Stimulated activated CD8-positive, alpha-beta memory T cell treated with anti-CD3 and anti-CD28 coated beads, Interleukin-15, amount 100 ng/mL, for 4 hours (primary cell): ENCODE data around the gene CRYBG1.

Experiments
- DNase-seq, 2 donors: peaks; one replicate each; pipeline ENCODE4 v3.0.0-alpha.2; 2020; ENCODE audit warnings: low read depth in 2 of 2

CRYBG1 gene

DNA sequence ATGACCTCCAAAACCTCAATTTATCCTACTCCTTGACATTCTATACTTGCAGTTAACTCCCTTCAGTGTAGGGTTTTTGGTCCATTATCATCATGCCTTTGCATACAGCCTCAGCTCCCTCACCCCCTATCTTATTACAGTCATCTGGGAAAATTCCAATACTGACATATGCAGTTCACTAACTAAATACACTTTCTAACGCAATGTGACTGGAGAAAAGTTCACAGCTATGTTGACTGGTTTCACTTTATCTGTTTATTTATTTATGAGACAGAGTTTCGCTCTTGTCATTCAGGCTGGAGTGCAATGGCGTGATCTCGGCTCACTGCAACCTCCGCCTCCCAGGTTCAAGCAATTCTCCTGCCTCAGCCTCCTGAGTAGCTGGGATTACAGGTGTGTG, 64.9 kb downstream of the CRYBG1 start:
- DNase-seq: no peak

DNA sequence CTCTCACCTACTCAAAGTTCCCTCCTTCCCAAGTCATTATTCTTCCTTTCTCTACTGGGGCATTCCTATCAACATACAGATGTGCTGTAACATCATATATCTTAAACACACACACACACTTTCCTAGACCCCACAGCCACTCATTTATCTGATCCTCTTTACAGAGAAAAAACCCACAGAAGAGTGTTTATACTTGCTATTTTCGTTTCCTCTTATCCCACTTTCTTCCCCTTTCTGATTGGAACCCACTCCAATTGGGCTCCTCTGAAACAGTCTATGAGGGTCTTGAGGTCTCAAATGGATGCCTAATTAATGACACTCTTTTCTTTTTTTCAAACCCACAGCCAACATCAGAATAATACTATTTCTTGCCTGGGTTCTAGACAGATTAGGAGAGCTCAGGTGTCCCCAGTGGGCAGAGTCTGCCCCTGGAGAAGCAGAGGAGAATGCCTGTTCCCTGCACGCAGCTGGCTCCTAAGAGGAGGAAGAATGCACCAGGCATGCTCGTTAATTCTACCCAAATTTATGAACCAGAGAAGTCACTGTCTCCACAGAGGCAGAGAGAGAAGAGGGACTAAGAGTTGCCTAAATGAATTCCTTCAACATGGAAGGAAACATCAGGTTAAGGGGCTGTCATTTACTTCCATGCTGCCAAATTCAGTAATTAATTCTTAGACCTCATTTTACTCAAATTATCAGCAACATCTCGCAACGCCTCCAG, 65.9 kb downstream of the CRYBG1 start:
- no peak for DNase-seq

DNA sequence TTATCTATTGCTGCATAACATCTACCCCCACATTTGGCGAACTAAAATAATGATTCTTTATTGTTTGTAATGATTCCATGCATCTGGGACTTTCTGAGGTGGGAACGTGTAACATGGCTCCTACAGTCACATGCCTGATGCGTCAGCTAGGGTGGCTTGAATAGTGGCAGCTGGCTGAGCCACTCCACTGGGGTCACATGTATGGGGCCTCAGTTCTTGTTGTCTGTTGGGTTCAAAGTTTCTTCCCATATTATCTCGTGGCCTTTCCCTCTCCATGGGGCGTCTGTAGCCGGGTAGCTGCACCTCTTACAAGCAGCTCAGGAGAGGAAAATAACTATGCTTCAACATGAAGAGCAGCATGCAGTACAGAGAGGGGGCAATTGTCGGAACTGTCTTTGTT, 69.9 kb downstream of the CRYBG1 start:
- DNase-seq: no peak

DNA sequence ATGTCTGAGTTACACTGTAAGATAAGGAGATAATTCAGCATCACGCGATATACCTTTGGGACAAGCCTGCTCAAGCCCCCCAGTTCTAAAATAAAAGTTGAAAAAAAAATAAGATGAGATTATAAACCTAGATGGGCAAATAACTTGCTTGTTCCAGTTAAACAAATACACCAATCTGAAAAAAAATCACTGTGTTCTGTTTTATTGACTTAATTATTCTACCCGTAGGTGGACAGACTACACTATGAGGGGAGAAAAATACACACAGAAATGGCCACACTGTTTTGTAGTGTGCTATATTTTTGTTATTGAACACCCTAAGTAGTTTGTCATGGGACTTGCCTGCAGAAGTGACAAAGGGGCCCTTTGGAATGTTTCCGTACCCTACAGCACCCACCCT, 70.9 kb downstream of the CRYBG1 start:
- DNase-seq: no peak

DNA sequence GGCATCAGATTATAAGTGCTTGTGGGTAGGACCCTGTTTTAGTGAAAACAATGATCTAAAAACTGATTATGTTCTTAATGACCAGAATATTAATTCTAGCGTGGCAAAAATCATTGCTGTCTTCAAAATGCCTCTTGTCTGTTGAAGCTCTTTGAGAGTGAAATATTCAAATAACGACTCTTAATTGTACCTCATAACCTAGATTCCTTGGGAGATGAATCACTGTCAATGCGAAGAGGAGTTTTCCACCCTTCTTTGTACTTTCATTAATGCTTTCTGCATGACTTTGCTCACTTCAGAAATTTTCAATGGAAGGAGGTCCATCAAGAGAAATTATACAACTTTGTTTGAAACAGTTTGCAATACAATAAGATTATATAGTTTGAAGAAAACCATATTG, 71.5 kb downstream of the CRYBG1 start:
- no peak for DNase-seq

DNA sequence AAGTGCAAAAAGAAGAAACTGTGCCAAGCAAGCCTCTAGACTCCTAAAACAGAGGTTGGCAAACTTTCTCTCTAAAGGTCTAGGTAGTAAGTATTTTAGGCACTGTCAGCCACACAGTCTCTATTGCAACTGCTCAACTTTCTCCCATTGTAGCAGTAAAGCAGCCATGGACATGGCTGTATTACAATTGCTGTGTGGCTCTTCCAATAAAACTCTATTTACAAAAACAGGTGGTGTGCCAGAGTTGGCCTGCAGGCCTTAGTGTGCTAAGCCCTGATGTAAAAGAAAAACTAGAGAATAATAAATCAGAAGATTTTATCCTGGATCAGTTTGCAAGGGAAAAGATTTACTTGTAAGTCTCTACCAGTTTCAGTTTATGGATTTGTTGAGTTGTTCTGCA, 74.0 kb downstream of the CRYBG1 start:
- DNase-seq: no peak

DNA sequence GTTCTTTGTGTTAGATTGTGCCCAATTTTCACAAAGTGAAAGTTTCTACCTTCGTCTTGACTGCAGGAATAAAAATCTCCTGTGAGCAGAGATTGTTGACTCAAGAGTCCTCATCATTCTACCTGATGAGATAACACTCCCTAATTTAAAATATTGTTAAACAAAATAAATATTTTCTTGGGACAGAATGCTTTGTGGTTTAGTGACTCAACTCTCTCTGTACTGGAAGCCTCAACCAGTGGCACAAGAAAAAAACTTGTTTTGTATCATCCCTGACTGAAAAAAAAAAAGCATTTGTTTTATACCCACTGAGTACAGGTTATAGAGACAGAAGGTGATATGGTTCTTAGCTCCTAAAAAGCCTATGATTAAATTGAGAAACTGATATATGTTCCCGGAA, 78.9 kb downstream of the CRYBG1 start:
- no peak for DNase-seq

DNA sequence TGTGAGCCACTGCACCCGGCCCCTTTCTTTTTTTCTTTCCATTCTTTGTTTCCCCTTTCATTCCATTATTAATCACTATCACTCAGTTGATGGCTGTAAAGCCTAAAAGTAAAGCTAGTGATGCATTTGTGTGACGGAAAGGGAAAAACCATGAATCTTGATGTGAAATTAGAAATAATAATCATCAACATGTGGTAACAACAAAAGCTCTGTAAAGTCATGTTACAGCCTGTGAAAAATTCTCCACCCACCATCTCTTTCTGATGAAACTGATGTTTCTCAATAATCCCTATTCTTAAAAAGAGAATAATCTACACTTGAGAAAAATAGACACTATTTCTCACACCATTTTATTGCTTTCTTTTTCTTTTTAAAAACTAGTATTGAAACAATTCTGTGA, 80.0 kb downstream of the CRYBG1 start:
- DNase-seq: no peak

DNA sequence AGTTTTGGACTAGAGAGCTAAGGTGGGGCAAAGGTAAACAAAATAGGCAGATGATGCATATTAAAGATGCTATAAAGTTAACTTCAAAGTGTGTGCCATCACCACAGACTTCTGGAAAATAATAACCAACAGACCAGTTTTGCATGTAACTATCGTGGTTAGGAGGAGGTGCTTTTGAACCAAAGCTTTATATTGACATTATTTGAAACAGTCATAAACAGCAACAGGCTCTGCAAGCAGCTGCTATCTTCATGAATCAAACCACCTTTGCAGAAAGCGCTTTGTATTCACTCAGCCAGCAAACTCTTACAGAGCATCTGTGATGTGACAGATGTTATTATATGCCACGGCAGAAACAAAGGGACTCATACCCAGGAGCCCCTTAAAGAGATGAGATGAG, 81.9 kb downstream of the CRYBG1 start:
- DNase-seq: no peak

DNA sequence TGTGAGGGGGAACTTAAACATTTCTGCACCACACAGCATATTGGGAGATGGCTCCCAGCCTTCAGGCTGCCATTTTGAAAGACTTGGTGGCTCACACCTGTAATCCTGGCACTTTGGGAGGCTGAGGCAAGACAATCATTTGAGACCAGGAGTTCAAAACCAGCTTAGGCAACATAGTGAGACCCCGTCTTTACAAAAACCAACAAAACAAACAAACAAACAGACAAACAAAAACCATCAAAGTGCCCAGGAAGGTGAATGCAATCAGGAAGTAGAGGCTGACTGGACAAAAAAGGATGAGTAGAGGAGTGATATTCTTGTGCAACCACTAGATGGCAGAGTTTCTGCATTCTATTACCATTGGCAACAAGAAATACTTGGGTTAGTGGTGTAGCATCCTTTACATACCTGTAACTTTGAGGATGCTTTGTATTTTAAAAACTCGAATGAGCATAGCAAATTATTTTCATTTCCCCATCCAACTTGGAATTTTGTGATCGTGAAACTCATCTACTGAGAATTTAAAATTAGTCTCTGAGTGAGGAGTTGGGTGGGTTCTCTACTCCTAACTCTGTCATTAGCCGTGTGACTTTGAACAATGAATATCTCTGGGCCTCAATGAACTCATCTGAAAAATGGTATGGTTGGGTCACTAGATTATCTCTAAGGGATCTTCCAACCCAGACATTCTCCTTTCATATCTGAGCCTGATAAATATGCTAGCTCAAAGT, 84.4 kb downstream of the CRYBG1 start:
- no peak for DNase-seq

DNA sequence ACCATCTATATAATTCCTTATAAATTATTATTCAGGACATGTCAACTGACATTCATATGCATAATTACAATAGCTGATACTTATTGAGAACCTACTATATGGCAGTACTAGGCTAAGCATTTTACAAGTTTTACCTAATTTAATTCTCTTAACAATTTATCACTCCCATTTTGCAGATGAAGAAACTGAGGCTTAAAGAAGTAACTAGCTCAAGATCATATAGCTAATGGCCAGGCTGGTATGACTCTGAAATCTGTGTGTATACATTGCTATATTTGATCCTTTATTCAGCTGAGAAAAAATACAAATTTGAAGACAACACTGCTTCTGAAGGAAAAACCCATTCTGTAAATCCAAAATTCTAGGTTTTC, 85.0 kb downstream of the CRYBG1 start:
- DNase-seq: no peak

DNA sequence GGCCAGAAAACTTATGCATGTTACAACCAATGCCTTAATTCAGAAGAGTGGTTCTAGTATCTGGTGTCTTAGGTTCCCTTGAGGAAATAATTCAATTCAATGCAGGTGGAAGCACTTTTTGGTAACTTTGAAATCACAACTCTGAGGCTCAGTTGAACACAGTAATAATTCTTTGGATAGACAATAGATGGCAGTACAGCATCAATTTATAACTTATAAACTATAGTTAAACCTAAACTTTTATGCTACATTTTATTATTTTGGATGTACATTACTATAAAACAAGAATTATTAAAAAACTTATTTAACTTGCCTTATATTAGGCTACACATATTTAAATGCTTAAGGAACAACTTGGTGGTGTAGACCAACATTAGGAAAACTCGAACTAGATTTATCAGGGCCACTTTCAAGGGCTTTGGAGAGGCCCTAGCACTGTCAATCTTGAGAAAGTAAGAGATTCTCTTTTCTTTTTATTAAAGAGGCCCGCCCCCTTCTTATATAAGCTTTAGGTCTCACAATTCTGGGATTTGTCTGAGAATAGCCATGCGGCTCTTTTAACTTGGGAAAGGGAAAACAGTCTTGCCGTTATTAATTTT, 85.9 kb downstream of the CRYBG1 start:
- DNase-seq: no peak

DNA sequence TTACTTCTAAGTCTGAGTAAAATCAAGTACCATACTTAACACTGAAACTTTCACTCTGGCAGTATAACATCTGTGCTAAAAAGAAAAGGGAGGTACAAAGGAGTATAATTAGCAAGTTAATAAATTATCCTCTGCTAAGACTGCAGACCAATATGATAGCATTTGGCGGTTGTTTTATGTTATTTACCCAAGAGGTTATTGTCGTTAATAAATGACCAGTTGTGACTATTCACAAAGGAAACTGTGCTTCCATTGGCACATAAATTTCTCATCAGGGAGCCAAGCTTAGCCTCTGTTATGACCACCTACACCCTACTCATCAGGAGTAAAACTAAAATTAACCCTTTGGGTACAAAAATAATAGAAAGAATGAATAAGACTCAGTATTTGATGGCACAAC, 86.5 kb downstream of the CRYBG1 start:
- DNase-seq: no peak

DNA sequence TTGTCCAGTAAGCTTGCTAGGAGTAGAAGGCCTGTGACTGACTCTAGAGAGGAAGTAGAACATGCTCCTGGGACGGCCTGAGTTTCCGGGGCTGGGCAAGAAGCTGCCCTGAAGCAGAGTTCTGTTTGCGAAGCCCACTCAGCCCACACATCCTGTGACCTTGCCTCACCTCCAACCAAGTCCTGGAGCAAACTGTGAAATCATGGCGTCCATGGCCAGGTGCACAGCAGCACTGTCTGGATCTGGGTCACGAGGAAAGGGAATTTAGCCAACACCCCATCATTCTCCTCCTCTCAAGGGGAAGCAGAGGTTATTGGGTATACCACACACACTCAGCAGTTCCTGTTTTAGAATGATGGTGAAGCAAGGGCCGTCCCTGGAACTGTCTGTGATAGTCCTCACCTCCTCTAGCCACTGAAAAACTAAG, 87.5 kb downstream of the CRYBG1 start:
- DNase-seq: no peak

DNA sequence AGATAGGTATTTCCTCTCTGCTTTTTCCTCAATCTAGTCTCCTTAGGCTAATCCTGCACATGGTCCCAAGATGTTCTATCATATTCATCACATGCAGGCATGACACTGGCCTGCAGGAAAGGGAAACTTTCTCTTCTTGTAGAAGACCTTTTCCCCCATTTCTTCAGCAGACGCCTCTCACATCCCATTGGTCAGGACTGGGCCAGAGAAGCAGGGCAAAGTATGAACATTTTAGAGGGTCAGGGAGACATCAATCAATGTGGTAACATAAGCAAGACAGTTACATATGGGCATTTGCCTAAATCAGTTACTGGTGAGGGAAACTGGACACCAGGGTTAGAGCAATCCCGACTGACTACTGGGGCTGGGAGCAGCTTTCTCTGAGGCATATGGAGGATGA, 90.1 kb downstream of the CRYBG1 start:
- DNase-seq: no peak

DNA sequence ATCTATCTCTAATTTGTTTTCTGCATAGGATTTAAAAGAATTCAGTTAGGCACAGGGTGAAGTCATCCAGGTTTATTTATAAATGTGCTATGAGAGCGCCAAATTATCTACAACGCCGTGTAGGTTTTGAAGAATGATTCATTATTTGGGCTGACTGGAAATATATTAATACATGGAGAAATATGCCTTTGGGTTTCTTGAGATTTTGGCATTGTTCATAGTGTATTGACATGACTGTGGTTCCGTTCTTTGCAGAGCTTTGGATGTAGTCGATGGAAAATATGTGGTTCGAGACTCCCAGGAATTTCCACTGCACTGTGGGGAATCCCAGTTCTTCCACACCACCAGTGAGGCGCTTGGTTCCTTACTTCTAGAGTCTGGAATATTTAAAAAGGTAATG, 90.9 kb downstream of the CRYBG1 start:
- no peak for DNase-seq

DNA sequence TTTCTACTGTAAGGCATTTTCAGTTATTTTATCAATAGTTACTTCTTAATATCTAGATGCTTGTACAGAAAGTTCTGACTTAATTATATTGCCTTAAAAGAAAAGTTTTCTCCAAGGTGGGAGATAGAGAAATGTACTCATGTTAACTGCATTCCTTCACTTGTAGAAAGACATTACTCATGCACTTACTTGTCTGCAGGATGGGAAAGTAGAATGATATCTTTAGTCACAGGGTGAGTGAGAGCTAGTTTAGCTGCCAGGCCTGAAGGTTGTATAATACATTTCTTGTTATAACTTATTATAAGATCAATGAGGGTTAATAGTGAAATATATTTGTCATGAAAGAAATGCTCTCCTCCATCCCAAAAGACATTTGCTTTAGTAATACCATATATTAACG, 92.1 kb downstream of the CRYBG1 start:
- no peak for DNase-seq

DNA sequence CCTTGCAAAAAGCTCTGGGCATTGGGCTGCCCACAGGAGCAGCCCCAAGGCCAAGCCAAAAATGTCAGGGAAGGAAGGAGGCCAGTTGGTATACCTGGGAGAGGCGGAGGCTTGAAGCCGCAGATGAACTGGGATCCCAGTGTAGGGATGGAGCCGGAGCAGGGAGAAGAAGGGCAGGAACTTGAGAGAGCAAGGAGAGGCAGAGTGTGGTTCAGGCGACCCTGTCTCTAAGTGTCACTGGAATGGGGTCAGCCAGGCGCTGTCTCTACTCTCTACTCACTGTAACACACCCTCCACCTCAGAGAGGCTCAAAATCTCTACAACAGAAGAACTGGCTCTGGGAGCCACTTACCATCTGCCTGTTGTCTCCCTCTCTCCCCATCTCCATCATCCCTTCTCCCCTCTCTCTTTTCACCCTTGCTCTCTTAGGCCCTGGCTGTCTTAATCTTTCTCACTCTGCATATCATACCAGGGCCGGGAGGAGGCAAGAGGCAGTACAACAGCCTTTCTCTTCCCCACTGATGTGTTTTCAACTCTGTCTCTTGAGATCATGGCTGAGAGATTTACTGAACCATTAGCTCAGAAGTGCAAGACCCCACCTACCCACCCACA, 93.3 kb downstream of the CRYBG1 start:
- DNase-seq: no peak

DNA sequence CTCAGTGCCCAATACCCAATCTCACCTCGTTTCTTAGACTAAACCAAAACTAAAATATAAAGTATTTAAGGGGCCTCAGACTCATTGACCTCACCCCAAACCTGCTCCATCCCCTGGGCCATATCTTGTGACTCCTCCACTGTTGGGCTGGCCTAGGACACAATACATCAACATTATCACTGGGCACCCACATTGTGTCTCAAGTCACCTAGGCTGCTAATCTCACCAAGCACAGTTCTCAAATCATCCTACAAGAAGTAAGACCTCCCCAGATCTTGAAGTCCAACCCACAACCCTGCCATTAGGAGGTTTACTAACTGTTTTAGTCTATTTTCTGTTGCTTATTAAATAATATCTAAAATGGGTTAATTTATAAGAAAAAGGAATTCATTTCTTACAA, 96.2 kb downstream of the CRYBG1 start:
- no peak for DNase-seq

DNA sequence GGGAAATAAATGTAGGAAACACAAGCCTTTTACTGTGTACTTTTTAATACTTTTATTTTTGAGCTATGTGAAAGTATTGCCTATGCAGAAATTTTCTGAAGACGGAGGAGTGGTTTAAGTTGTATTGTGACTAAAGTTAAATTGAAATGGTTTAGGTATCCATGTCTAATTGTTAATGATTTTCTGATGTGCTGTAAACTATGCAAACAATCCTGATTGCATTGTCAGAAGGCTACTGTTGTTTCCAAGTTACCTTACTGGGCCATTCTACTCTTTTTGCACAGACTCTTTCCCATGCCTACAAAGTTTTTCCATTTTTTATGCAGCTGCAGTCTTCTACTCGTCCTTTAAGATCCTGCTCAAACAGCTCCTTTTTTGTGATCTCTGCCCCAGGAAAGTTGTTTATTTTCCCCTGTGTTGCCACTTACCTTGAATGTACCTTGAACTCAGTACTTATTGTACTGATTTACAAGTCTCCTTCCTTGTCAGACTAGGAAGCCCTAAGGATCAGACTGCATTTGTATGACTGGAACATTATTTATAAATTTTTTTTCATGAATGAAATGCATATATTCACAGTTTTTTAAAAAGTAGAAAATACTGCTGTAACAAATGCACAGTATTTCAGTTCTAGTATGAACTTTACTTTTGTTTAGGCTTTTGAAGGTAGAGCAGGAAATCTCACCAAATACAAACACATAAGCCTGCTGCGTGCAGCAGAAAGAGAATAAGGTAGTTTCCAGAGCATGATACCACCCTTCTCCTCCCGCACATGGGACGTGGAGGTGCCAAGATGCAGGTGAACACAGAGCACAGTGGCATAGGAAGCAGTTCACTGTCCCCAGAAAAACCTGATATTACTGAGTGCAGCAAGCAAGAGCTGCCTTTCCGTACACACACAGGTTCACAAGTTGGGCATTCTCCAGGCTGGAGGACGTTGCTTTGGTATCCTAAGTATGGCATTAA, 97.8 kb downstream of the CRYBG1 start:
- no peak for DNase-seq

DNA sequence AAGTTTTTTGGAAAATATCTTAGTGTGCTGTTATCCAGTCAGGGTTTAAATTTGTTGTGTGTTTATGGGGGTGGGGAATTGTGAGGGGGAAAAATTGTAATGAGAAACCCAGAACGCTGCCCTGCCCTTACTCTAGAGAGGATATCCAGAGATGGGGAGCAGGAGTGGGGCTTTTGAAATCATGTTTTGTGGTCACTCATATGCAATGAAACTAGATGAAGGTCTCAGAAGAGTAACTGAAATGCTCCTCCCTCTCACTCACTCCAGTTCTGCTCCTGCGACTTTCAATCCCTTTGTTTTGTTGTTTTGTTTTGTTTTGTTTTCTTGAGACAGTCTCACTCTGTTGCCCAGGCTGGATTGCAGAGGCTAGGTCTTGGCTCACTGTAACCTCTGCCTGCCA, 100.0 kb downstream of the CRYBG1 start:
- DNase-seq: no peak

DNA sequence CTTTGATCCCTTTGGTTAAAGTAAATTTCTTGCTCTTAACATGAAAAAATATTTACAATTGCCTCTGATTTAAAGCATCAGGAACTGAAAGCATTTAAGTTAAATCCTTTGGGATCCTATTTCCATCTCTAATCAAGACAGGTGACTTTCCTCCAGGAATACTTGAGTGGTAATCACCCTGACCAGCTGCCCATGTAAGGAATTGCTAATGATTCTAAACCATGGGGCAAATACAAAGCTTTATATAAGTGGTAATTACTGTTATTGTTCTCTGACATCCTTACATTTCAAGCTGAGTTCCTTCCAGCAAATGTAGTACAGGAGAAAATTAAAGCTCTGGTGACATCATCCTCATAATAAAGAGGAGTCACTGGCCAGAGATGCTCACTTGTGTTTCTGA, 100.6 kb downstream of the CRYBG1 start:
- no peak for DNase-seq
